HK-2 (cell line): ENCODE measurements around the gene GRIK2.
"Not testable (repeated sequence)": the region's sequence is repeated elsewhere in the genome, so short reads cannot be mapped to it uniquely, and the experiment has no call there.

ENCODE experiments used
- DNase-seq: peaks from one replicate; pipeline ENCODE4 v3.0.0-alpha.2; 2018; ENCODE audit not compliant: unreplicated experiment

Gene GRIK2

GRCh38 chr6:102022803-102023202 is 629.3 kb downstream of the GRIK2 start:
- no peak for DNase-seq

DNA sequence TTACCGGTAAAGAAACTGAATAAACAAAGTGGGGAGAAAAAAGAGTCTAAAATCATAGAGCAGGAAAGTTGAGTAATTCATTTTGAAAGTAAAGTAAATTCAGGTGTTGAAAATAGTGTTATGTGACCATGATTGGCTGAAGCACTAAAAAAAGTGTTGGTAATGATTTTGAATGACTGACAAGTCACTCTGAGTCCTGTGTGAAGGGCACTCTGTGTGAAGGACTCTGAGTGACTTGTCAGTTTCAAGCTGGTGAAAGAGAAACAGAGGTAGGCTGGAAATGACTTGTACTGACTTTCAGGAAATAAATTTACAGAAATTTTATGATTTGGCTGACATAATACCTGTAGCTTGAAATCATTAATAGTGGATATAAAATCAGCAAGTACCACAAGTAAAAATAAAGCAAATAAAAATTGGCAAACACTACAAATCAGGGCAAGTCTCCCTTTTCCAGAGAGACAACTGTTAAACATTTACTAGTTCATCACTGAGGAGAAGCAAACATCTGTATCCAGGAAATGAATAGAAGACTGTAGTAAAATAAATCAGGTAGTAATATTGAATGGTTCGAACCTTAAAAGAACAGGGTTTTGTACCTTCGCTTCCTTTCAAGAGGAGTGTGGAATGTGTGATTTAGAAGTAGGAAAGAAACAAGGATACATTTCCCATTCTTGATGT is 630.6 kb downstream of the GRIK2 start:
- DNase-seq, result no peak

DNA sequence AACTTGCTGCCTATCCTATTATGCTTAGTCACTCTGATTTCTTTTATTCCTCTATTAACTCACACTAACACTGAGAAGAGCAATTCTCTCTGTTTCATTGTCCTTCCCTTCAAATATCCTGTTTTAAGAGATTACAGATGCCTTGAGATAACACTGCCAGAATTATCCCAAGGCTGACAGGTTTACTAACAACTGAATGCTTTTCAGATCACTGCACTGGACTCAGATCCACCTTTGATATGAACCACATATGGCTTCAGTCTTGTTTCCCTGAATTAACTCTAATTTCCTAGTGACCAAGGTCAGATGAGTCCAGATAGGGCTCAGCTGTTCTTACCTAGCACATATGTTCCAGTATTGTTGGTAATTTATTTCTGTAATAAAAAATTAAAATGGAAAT is 633.1 kb downstream of the GRIK2 start:
- DNase-seq, result no peak

DNA sequence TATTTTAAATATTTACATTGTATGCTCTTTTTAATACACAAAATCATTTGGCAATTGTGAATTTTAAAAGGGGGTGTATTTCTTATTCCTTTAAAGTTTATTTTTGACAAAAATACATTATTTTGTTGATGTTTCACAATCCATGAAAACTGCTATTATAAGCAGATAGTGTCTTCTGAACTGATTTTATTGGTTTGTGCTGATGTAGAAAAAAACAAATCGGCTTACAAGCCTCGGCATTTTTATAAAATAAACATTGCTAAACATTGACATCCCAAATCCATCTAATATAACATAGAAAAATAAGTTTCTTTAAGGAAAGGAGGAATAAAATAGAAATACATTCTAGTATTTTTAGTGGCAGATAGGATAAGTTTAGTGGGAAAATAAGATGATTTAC is 634.7 kb downstream of the GRIK2 start:
- DNase-seq, result no peak

DNA sequence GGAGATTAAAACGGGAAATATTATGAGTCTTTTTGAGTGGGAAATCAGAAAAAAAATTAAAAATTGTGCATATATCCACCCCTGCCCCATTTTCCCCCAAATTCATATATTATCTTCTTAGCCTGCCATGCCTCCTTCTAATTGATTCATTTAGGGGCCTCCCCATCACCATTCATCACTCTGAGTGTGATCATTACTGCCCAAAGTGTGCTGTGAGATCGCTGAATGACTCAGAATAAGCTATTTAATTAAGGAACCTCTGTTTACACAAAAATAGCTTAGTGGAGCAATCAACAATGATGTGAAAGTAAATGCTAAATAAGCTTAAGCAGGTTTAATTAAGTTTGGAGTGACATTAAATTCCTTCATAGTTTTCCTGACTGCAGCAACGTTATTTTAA is 645.5 kb downstream of the GRIK2 start:
- DNase-seq, result no peak

DNA sequence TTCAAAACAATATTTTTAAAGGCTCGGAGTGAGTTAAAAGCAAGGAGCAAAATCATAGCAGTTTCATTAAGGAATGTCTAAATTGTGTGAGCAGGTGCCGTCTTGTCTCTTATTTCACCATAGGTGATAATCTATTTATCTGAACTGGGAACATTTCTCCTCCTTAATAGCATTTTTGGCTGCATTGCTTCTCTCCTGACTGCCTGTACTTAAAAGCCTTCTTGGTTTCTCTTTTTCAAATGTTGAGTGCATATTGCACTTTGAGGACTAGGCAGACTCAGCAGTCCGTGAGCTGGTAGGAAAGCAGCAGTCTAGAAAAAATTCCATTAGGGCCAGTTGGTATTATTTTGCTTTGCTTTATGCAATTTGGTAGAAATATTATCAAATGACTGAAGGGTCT is 645.9 kb downstream of the GRIK2 start:
- no peak for DNase-seq

- no peak for DNase-seq
These were observed 657.5 kb downstream of the GRIK2 start for GRCh38 chr6:102051001-102051400.

GRCh38 chr6:102051720-102052119 is 658.2 kb downstream of the GRIK2 start:
- DNase-seq, result no peak

- no peak for DNase-seq
These were observed 670.6 kb downstream of the GRIK2 start for GRCh38 chr6:102064142-102064541.

DNA sequence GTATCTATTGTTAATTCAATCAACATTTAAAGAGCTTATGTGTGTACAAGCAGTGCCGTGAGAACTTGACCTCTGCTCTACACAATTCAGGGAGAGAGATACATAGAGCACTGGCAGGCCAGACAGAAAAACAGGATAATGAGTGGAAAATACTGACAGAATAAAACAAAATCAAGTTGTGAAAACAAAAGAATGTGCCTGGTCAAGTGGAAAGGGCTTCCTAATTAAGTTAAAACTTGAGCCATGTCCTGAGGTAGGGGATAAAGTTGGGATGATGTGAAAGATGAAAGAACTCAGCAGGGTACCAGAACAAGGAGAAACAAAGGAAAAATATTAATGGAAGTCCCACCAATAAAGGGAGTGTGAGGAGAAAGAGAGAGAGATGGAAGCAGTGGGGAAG is 672.8 kb downstream of the GRIK2 start:
- DNase-seq, result no peak

GRCh38 chr6:102068349-102068929 is 674.9 kb downstream of the GRIK2 start:
- DNase-seq, result no peak

GRCh38 chr6:102075539-102075938 is 682.0 kb downstream of the GRIK2 start:
- no peak for DNase-seq

DNA sequence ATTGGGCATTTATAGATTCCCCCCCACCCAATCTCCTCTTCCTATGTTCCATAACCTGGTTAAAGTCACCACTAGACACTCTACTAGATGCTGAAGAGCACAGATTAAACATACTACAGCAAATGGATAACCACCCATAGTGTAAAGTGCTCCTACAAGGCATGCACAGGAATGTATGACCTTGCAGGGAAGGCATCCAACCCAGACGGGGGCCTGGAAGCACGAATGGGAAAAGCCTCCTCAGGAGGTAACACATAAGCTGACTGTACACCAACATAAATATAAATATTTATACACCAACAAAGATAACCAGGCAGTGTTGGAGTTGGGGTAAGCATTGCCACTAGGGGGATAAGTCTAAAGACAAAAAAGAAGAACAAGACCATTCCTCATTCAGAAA is 691.7 kb downstream of the GRIK2 start:
- DNase-seq, result no peak

GRCh38 chr6:102088160-102088559 is 694.7 kb downstream of the GRIK2 start:
- not testable (repeated sequence) for DNase-seq

DNA sequence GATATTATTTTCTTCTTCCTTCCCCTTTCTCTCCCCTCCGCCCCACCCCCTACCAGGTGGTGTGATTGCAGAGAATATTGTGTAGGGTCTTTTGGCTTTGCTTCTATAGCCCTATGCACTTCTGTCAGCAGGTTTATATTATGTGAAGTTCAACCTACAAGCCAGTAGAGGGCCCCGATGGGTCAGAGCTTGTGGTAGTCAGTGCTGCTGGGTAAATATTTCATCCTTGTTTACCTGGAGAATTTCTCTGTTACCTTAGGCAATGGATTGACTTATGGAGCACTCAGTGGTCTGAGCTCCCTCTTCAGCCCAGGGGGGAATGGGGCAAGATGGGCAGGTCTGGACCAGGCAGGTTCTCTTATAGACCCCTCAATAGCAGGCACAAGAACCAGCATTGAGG is 720.9 kb downstream of the GRIK2 start:
- no peak for DNase-seq

- no peak for DNase-seq
These were observed 722.4 kb downstream of the GRIK2 start for GRCh38 chr6:102115911-102116310.

DNA sequence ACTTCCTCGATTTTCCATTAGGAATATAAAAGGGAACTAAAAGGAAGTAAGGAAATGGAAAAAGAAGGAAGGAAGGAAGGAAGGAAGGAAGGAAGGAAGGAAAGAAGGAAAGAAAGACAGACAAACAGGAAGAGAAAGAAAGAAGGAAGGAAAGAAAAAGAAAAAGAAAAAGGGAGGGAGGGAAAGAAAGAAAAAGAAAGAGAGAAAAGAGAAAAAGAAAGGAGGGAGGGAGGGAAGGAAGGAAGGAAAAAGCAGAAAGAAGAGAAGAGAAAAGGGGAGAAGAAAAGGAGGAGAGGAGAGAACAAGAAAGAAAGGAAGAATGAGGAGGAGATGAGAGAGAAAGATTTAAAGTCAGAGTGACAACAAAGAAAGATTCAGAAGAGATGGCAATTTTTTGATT is 724.5 kb downstream of the GRIK2 start:
- DNase-seq, result no peak
